GM19035 (cell line): ENCODE measurements around the gene BLOC1S6.

Source experiments
- ATAC-seq: cut with Tn5 transposase; IDR thresholded peaks from one replicate; pipeline ENCODE4 v1.9.1; 2021; ENCODE audit not compliant: unreplicated experiment

BLOC1S6 gene

DNA sequence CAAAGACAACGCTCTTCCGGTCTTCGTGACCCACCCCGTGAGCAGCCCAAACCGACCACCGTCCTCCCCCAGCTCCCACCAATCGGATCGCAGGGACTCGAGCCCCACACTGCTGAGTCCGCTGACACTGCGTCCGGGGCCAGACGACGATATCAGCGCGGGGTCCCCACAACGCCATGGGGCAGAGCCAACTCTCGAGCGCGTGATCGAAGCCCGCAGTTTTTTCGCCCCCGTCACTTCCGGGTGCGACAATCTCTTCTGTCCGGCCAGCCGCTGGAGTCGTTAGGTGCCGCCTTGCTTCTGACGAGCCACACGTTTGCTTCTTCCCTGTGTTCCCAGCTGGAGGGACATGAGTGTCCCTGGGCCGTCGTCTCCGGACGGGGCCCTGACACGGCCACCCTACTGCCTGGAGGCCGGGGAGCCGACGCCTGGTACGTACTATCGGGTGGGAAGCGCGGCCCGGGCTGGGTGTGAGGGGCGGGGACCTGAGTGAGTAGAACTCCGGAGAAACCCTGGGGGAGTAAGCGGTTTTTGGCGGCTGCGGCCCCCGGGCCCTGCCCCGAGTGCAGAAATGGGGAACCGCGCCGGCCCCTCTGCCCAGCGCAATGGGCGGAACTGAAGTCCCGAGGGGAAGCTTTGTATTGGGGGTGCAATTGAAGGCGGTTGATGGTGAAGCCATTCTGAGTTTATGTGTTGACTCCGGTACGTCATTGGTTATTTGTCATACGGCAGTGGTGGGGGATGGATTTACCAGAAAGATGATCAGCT is at the start of gene BLOC1S6:
BLOC1S6 (plus strand) TSS at position 285 of the 768 bp plus-strand sequence; CDS start at position 350, 65 bp downstream.
- peak; percentile 79 for ATAC-seq

DNA sequence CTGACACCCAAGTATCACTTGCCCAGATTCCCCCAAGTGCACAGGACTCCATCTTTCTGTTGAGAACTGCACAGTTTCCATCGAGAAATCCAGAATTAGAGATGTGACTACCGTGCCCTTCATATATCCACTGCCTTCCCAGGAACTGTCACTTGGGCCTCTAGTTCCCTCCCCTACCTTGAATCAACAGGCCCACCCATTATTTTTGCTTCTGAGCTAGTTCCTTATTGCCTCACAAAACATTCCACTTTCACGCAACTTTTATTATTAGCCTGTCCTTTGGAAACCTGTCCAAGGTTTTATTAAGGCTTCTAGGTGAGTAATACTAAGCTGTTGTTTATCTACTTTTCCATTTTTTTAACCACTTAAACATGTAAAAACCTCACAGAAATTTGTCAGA is 47.5 kb upstream of the BLOC1S6 start:
- ATAC-seq = no peak

DNA sequence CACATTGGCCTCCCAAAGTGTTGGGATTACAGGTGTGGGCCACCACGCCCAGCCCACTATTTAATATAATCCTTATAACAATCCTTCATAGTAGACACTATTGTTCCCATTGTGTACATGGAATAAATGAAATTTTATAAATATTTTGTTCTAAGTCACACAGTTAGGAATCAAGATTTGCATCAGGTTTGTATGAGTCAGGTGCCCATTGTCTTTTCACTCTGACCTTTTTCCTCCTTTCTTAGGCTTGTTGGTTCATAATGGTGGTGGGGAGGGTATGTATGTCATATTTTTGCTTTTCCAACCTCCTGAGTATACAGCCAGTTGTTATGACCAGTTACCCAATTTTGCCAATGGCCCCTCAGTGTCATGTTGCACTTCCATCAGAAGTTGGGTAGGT is 46.6 kb upstream of the BLOC1S6 start:
- ATAC-seq = no peak

- no peak for ATAC-seq
Measured at GRCh38 chr15:45543051-45543450, 44.1 kb upstream of the BLOC1S6 start.

DNA sequence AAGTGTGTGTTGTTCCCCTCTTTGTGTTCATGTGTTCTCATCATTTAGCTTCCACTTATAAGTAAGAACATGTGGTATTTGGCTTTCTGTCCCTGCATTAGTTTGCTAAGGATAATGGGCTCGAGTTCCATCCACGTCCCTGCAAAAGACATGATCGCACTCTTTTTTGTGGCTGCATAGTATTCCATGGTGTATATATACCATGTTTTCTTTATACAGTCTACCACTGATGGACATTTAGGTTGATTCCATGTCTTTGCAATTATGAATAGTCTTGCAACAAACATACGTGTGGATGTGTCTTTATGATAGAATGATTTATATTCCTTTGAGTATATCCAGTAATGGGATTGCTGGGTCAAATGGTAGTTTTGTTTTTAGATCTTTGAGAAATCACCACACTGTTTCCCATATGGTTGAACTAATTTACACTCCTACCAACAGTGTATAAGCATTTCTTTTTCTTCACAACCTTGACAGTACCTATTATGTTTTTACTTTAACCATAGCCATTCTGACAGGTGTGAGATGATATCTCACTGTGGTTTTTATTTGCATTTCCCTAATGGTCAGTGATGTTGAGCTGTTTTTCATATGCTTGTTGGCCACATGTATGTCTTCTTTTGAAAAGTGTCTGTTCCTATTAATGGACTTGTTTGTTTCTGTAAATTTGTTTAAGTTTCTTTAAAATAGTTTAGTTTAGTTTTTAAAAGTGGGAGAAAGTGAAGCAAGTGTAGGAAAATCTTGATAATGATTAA is 42.7 kb upstream of the BLOC1S6 start:
- ATAC-seq = no peak

- no peak for ATAC-seq
Measured at GRCh38 chr15:45546789-45547188, 40.4 kb upstream of the BLOC1S6 start.

DNA sequence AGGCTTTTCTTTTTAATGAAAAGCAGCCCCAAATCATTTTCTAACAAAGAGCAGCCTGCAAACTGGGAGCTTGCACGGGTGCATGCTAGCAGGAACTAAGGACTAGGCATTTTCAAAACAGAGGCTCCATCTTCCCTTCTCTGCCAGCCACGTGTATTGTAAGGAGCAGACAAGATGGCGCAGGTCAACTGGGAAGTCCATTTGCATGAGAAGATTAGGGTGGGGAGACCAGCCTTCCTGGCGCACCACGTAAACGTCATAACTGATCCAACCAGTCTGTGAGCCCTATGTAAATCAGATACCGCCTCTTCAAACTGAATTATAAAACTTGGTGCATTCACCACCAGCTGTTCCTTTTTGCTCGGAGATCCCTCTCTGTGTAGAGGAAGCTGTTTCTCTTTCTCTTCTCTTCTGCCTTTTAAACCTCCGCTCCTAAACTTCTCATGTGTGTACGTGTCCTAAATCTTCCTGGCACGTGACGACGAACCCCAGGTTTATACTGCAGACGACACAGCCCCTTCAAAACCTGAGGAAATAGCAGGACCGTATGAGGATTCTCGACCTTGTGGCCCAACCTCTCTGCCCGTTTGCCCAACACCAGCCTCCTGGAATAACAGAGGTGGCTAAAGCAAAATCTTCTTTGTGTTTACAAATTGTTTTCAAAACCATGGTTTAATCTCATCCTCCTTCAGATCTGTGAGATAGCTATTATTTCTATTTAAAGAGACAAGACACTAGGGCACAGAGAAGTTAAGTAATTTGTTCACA is 38.2 kb upstream of the BLOC1S6 start:
- ATAC-seq = no peak

- no peak for ATAC-seq
Measured at GRCh38 chr15:45549541-45550220, 37.5 kb upstream of the BLOC1S6 start.

DNA sequence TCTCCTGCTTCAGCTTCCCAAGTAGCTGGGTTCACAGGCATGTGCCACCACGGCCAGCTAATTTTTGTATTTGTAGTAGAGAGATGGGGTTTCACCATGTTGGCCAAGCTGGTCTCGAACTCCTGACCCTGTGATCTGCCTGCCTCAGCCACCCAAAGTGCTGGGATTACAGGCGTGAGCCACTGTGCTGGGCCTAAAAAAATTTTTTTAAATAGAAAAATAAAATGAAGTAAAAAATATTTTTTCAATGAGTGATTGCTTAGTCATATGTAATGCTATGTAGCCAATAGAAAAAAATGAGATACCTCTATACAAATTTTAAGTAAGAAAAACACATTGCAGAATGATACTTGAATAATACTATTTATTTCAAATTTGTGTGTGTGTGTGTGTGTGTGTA is 36.7 kb upstream of the BLOC1S6 start:
- ATAC-seq = no peak

- ATAC-seq = no peak
Measured at GRCh38 chr15:45551676-45552075, 35.5 kb upstream of the BLOC1S6 start.

GRCh38 chr15:45555934-45556608 is 31.1 kb upstream of the BLOC1S6 start:
- no peak for ATAC-seq

- ATAC-seq = no peak
Measured at GRCh38 chr15:45572617-45573016, 14.6 kb upstream of the BLOC1S6 start.

DNA sequence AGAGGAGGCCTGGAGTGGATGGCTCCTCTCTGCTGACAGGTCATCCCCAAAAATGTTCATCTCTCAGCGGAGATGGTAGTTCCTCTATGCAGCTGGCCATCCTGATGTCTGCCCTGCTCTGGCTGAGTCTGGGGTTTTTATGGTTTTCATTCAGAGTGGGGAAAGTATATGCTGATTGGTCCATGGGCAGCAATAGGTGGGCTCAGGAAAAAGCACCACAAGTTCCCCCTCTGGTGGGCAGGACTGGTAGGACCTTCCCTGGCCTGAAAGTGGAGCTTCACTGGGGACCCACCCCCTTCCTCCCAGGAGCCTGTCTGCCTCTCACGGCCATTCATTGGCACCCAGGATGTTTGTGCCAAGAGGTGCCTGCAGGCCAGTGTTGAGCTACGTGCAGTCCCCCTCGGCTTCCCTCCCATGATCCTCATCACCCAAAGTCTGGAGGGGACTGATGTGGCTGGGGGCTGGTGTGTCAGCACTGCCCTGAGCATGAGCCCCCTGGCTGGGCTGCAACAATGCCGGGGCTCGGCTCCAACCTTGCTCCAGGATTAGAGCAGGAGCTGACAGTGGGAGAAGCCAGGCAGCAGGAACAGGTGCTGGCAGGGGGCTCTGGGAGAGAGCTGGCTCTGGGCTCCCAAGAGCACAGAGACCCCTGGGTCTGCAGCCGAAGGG is 13.1 kb upstream of the BLOC1S6 start:
- ATAC-seq = no peak

DNA sequence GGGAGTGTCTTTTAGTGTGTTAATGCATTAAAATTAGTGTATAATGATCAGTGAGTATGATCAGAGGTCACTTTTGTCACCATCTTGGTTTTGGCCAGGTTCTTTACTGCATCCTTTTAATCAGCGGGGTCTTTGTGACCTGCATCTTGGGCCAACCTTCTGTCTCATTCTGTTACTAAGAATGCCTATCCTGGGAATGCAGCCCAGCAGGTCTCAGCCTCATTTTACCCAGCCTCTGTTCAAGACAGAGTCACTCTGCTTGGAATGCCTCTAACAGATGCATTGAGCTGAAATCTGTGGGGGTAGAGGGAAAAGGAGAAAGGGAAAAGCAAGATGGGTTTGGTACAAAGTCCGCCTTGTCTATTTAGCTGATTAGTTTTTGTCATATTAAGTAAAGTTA is 5.3 kb upstream of the BLOC1S6 start:
- ATAC-seq = no peak

GRCh38 chr15:45583731-45584639 is 3.2 kb upstream of the BLOC1S6 start:
- ATAC-seq = no peak

GRCh38 chr15:45585069-45585791 is 1.9 kb upstream of the BLOC1S6 start:
- ATAC-seq = no peak

DNA sequence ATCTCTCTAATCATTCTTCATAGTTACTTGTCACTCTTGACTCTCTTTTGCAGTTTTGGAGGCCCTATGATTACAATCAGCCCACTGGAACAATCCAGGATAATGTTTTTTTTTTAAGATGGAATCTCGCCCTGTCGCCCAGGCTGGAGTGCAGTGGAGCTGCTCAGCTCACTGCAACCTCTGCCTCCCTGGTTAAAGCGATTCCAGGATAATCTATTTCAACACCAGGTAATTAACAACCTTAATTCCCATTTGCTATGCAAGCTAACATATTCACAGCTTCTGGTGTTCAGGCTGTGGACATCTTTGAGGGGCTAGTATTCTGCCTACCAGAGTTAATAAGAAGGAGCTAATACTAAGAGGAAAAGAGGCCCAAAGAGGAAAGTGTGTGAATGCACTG is 1.1 kb upstream of the BLOC1S6 start:
- no peak for ATAC-seq

GRCh38 chr15:45586601-45587094 is 531 bp upstream of the BLOC1S6 start:
- ATAC-seq = peak; percentile 5
